Left ventricle myocardium superior (tissue), 1 donor: ENCODE results near the gene COIL. TPM values are rescaled to one million over a fixed set of nuclear protein-coding genes. Genes with fewer than 3 reads are reported as not detected.
"Not testable (repeated sequence)": the region's sequence is repeated elsewhere in the genome, so short reads cannot be mapped to it uniquely, and the experiment has no call there.

ENCODE experiments used
- ATAC-seq: fragments of 200-7000 bp; cut with Tn5 transposase; one replicate; pipeline ENCODE4 v1.9.1; 2020; ENCODE audit warnings: mild to moderate bottlenecking, moderate library complexity
- DNase-seq: peaks from one replicate; pipeline ENCODE4 v3.0.0-alpha.2; 2020
- intact Hi-C: fragments of 100-400 bp; cut with micrococcal nuclease; formaldehyde crosslinking; loops from one replicate; pipeline ENCODE4 v1.11.0; 2022
- total RNA-seq: library from RNA; stranded (reverse); fragmentation: NEBNext Ultra II Directional; extraction: Animal tissue kit (Norgen Biotek cat#: 25700); gene quantifications from one replicate; pipeline ENCODE4 v1.2.1, GENCODE V29; 2021
- donor health status: DM: no; HTN: yes; CAD: no; lungs with severe emphysema.

The COIL gene
- total RNA-seq, 1 donor from 2014 or later, result 8.1 TPM

DNA sequence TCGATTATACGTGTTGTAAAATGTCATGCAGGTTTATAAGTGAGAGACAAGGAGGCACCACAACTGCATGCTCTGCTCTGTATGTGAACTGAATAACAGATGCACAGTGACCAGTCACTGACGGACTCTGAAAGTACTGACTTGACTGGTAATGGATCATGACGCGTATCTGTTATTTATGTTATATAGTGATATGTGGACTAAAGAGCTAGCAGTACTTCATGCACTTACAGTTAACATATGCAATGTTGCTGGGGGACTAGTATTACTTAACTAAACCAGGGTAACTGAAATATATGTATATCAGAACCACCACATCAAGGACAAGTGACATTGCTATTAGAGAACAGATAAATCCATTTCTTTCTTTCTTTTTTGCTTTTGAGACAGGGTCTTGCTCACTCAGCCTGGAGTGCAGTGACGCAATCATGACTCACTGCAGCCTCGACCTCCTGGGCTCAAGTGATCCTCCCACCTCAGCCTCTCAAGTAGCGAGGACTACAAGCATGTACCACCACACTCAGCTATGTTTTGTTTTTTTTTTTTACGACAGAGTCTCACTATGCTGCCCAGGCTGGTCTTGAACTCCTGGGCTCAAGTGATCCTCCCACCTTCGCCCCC is 17.2 kb downstream of the COIL start:
- intact Hi-C loops, result no loop called here
- no peak for DNase-seq
- no peak for ATAC-seq

DNA sequence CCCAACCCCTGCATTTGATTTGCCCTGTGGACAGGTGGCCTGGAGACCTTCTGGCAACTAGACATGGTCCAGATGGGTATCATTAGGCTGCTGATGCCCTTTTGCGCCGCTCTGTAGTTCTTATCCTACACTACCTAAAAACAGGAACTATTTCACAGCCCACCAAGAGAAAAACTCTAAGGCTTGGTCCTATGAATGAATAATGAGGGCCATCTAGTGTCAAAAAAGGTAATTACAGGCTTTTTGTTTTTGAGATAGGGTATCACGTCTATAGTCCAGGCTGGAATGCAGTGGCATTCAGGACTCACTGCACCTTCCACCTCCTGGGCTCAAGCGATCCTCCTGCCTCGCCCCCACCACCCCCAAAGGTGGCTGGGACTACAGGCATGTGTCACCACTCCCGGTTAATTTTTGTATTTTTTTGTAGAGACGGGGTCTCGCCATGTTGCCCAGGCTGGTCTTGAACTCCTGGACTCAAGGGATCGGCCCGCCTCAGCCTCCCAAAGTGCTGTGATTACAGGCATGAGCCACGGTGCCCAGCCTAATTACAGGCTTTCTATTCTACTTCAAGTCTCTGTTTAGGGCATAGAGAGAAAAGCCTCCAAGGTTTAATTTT is 20.9 kb downstream of the COIL start:
- peak; percentile 60 for ATAC-seq
- intact Hi-C loops, result loop anchor here (2.0 kb wide), 1 partner anchor 117 kb away; no protein-coding TSS in a partner anchor
- DNase-seq, result no peak

DNA sequence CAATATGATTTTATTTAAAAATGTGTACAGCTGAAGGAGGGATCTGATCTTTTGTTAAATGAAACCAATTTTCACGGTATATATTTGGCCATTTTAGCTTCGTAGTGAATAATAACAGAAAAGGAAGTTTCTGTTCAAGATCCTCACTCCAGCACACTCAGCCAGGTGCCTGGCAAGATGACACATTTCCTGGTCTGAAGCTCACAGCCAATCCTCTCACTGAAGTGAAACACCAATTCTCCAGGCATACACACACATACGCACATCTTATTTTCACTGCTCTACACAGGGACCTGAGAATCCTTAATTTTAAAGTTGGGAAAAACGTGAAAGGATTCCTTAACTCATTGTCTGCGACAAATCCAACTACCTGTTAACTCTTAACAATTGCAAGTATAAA is 22.6 kb downstream of the COIL start:
- DNase-seq, intact Hi-C loops, ATAC-seq: not testable (repeated sequence)

DNA sequence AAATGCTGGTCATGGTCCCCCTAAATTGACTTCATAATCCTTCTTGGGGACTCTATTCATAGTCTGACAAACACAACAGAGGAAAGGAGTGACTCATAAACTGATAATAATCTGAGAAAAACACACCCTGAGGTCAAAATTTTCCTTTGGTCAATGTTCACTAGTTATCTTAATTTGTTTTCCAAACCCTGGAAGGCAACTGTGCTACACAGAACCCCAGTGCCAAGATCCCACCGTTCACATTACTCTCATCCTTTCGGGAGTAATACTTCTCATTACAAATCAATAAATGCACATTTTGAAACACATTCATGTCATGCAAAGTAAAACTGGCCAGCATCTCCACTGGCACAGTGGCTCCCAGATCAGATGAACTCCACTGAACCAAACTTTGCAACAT is 23.2 kb downstream of the COIL start:
- intact Hi-C loops, result no loop called here
- peak; percentile 17 for ATAC-seq
- no peak for DNase-seq

DNA sequence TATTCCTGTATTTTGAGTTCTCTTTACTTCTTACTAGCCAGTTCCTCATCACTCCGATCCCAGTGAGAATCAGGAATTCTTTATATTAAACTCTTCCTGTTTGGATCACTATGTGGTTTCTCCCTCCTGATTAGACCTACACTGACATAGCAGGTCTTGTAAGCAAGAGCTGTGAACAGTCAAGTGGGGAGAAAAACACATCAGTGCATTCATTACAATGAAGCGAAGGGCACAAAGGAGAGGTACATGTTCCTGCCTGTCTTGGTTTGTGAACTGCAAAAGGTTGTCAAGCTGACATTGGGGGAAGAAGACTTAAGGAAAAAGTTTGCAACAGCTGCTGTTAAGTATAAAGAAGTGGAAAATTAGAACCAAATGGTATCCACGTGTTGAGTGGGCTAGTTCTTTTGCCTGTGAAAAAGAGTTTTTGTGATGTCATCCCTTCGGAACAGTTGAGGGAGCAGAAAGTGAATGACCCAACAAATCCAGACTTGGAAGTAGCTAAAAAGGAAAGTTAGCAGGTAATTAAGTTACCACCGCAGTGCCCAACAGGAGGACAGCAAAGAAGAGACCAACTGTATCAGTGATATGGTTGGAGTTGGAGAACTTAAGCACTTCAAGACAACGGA is 24.0 kb downstream of the COIL start:
- DNase-seq (no peak), ATAC-seq (no peak)
- intact Hi-C loops, result no loop called here

DNA sequence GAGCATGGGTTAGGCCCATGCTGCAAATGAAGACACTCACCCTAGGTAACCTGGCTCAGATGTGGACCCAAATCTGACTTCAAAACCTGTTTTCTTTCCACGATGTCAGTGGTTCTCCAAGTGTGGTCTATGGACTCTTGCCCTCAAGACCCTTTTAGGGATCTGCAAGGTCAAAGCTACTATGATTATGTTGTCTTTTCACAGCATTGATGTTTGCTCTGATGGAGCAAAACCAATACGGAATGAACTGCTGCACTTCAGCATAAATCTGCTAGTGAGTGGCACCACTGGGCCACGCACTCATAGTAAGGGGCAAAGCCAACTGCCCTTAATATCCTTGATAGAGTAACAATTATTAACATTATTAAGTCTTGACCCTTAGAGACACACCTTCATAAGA is 25.4 kb downstream of the COIL start:
- DNase-seq (no peak), ATAC-seq (no peak)
- intact Hi-C loops, result no loop called here

DNA sequence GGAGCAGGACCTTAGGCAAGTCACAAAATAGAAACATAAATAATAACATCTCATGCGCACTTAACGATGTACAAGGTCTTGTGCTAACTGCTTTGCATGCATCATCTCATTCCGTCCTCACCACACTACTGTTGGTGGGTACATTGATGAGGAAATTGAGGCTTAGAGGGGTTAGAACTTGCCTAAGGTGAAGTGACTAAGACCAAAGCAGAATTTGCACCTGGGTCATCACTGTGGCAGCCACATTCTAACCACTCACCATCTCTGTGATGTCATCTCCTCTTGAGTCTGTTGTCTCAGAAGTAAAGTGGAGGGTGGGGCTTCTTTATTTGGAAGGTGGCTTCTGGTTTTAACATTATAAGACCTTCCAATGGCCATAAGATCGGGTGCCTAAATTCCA is 26.6 kb downstream of the COIL start:
- DNase-seq (no peak), ATAC-seq (no peak)
- intact Hi-C loops, result no loop called here

DNA sequence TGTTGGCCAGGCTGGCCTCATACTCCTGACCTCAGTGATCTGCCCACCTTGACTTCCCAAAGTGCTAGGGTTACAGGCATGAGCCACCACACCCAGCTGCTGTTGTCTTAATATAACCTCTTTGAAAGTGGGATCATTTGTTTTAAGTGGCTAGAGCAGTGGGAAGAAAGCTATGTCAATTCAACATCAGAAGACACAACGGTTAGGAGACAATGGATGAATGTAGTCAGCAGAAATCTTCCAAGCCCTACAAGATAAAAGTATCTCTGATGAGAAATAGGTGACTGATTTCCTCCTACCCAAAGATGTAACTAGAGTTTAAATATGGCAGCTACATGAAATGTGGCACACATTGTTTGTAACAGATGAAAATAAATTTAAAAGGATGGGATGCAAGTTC is 27.0 kb downstream of the COIL start:
- ATAC-seq (no peak), DNase-seq (no peak)
- intact Hi-C loops, result no loop called here

DNA sequence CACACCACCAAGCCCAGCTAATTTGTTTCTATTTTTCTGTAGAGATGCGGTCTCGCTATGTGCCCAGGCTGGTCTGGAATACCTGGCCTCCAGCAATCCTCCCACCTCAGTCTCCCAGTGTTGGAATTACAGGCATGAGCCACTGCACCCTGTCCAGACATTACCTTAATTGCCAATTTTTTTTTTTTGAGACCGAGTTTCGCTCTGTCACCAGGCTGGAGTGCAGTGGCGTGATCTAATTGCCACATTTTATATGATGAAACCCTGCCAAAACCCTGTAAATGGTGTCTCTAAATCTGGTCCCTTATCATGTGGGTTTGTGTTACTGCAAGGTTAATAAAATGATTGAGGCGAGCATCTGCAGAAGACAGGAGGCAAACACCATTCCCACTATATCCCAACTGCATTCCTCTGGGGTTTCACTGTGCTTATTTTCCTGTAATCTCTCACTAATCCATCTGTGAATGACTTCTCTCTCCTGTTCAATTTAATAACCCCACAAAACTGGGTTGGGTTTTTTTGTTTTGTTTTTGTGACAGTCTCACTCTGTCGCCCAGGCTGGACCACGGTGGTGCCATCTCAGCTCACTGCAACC is 27.6 kb downstream of the COIL start:
- ATAC-seq (no peak), DNase-seq (no peak)
- intact Hi-C loops, result no loop called here

DNA sequence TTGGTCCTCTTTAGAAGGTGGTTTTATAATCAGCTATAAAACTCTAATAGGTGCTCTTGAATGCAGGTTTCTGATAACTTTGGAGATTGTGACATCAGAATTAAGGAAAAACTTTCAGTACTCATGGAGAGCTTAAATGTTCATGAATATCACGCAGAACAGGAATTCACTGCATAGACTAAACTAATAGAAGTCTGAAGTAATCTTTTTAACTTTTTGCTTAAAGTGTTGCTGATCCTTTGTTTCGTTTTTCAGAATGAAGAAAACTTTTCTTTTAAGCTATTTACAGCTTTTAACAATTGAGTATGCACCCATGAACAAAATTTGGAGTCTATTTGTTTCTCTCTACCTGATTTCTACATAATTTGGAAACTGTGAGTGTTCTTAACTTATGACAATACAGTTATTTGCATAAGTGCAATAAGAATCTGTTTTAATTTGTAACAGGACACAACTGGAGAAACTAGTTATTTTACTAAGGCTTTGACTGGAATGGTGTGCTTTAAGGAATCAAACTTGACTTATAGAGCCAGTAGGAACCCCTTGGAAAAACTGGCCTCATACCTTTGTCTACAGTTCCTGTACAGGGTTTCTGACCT is 30.0 kb downstream of the COIL start:
- ATAC-seq (no peak), DNase-seq (no peak)
- intact Hi-C loops, result no loop called here

DNA sequence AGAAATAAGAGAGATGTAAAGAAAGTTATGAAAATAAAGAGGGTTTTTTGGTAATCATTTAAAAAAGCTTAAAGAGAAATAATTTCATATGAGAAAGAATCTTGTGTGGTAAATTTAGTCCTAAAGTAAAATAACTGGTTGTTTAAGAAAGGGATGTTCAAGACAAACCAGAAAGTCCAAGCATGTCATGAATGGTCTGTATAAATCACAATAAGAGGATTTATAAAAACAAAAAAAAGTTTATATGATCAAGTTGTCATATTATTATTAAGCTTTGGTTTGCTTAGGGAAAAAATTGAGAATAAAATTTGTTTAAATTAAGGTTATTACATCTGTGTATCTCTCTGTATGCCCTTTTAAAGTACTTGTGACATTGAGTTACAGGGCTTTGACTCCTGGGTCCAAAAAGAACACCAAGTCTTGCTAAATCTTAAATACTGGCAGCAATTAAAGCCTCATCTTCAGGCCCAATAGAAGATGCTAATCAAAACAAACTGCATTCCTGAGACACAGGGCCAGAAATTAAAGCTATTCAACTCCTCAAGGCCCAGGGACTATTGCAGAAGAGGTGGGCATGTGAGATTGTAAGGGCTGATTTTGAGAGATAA is 31.4 kb downstream of the COIL start:
- ATAC-seq (no peak), DNase-seq (no peak)
- intact Hi-C loops, result no loop called here

DNA sequence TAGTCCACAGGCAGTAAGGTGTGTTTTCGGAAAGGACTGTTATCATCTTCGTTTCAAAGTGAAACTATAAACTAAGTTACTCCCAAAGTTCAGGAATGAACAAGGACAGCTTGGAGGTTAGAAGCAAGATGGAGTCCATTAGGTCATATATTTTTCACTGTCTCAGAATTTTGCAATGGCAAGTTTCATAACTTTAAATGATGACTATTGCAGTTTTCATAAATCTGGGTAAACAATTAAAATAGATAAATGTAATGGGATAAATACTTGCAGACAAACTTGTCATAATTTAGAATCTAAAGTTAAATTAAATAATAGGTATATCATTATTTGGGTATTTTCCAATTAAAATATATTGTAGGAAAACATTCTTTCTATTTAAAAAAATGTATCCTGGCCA is 32.3 kb downstream of the COIL start:
- intact Hi-C loops, result no loop called here
- no peak for DNase-seq

DNA sequence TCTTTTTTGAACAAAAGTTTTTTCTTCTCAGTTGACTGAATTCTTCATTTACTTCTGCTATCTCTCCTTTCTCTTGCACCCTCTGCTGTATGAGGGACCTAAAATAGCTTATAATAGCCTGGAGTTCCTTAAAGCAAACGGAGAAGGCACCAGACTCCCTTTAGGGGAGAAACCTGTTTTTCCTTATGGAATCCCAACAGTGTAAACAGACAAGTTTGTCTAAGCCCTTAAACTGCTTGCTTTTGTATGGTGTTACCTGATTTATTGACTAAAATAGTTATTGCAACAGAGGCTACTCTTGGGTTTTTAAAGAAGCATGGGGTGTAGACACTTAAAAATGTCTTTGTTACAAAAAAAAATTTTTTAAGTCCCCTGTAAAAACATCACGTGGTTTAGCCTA is 34.1 kb downstream of the COIL start:
- ATAC-seq (no peak), DNase-seq (no peak)
- intact Hi-C loops, result no loop called here

More for the DNA sequence above, 32.3 kb downstream of the COIL start:
- ATAC-seq, result no peak

DNA sequence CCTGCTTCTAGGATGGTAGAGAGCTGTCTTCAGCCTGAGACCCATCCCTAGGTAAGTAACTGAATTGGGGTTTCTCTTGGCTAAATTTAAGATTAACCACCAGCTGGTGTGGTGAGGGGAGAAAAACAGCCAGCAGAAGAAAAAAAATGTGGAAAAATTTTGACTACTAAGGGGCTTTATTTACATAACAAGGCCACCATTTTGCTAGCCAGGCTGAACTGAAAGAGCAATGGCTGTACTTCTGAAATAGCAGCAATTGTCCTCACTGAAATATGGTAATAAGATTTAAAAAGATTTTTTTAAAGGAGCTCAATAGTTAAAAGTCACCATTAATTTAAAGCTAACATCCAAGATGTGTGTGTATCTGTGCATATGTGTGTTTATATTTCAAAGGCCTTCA is 34.6 kb downstream of the COIL start:
- ATAC-seq (no peak), DNase-seq (no peak)
- intact Hi-C loops, result no loop called here

DNA sequence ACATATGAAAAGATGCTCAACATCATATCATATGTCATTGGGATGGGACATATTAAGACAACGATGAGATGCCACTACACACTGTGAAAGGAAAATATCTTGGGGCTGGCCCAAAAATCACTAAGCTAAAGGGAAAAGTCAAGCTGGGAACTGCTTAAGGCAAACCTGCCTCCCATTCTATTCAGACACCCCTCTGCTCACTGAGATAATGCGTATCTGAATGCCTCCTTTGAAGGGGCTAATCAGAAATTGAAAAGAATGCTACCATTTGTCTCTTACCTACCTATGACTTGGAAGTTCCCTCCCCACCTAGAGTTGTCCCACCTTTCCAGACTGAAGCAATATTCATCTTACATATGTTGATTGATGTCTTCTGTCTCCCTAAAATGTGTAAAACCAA is 35.8 kb downstream of the COIL start:
- intact Hi-C loops, result no loop called here
- ATAC-seq, result no peak
- DNase-seq, result no peak

DNA sequence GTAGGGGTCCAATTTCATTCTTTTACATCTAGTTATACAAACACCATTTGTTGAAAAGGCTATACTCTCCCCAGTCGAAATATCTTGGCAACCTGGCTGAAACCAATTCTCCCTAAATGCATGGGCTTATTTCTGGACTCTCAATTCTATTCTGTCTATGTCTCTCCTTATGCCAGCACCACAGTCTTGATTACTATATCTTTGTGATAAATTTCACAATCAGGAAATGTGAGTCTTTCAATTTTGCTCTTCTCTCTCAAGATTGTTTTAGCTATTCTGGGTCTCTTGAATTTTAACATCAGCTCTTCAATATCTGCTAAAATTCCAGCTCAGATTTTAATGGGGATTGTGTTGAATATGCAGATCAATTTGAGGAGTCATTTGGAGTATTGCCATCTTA is 41.1 kb downstream of the COIL start:
- ATAC-seq (no peak), DNase-seq (no peak)
- intact Hi-C loops, result no loop called here

DNA sequence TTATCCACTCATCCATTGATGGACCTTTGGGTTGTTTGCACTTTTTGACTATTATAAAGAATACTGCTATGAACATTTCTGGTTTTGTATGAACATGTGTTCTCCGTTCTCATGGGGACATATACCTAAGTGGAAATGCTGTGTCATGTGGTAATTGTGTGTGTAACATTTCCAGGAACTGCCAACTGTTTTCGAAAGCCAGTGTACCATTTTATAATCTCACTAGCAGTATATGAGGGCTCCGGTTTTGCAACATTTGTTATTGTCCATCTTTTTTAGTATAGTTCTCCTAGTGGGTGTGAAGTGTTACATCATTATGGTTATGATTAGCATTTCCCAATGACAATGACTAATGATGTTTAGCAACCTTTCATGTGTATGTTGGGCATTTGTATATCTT is 41.9 kb downstream of the COIL start:
- ATAC-seq (no peak), DNase-seq (no peak)
- intact Hi-C loops, result no loop called here

DNA sequence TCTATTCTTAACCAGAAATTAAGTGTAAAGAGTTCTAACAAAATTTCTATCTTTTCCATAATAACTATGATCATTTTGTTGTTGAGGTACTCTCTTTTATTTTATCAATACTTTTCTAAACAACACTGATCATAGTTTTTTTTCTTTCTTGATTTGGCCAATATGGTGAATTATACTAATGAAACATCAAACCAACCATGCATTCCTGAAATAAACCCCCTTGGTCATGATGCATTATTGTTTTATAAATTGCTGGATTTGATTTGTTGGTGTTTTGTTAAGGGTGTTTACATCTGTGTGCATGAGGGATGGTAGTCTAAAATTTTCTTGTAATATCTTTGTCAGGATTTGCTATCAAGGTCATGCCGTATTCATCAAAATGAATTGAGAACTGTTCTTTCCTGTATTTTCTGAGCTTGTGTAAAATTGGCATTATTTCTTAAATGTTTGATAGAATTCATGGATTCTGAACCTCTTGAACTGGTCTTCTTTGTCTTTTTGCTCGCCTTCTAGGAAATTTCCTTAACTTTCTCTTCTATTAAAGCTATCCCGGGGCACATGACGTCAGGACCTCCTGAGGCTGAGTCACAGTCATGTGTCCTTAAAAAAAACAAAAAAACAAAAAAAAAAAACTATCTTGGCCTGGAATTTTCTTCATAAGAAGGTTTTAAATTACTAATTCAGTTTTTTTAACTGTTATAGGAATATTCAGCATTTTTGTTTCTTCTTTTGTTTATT is 43.1 kb downstream of the COIL start:
- ATAC-seq (no peak), DNase-seq (no peak)
- intact Hi-C loops, result no loop called here

DNA sequence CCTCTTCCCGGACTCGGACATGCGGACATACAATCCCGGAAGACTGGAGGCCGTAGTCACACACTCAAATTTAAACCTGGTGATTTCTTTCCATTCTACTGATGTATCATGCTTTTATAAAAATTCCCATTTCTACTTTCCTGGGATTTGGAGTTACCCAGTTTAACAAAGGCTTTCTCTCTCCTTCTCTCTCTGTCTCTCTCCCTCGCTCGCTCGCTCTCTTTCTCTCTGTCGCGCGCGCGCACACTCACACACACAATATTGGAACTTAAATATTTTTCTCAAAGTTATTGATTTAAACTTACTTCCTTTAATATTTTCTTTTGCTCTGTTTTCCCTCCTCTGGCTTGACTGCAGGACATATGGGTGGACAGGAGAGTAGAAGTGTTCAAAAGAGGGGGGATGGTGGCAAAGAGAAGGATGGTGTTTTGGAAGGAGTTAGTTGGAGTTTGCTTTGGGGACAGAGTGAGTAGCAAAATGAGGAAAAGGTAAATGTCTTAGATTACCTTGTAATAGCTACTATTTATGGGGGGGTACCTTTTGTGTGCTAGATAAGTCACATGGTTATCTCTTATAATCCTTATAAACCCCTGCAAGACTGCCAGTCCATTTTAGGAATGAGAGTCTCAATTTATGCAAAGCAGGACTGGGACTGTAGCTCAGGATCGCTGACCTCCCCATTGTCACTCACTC is 46.1 kb downstream of the COIL start:
- no peak for DNase-seq
- ATAC-seq, result peak; percentile 1
- intact Hi-C loops, result no loop called here
